Astrocyte of the cerebellum (primary cell): Measurements from ENCODE around the gene MRPS21.
"Not testable (repeated sequence)": the region's sequence is repeated elsewhere in the genome, so short reads cannot be mapped to it uniquely, and the experiment has no call there.

Source experiments
- DNase-seq: peaks from one replicate; pipeline ENCODE4 v3.0.0-alpha.2; 2011; ENCODE audit warnings: low read depth
- H3K4me3 ChIP-seq: 2 replicates; pipeline ENCODE4 v1.5.1; 2011; ENCODE audit warnings: mild to moderate bottlenecking, low read depth, low read length, moderate library complexity
- in situ Hi-C: cut with HindIII; loops from 2 replicates; pipeline ENCODE4 v1.10.0; 2017; ENCODE audit warnings: low sequenced_read_pairs
- TF ChIP-seq, protein P1 (sequence below): IDR thresholded peaks from 2 replicates; pipeline ENCODE4 v1.5.1; 2012; ENCODE audit warnings: low read length, low read depth, moderate library complexity, mild to moderate bottlenecking; ENCODE audit errors: missing control alignments

The MRPS21 gene

DNA sequence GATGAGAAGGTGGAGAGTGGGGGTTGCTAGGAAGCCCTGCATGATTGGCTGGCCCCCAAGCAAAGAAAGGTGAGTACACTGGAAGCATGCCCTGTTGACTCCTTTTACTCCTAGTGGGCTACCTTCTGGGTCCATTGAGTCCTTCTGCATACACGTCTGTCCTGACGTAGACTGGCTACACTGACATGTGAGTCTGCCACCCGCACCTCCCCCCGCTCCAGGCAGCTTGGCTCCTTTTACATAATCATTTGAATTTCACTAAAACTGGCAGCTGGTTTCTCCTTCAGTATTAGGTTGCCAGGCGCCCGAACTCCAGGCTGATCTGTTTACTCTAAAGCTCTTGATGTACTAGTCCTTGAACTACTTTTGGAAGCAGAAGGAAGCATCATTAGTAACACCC, 8.7 kb downstream of the MRPS21 start:
- TF ChIP-seq, protein P1, sequence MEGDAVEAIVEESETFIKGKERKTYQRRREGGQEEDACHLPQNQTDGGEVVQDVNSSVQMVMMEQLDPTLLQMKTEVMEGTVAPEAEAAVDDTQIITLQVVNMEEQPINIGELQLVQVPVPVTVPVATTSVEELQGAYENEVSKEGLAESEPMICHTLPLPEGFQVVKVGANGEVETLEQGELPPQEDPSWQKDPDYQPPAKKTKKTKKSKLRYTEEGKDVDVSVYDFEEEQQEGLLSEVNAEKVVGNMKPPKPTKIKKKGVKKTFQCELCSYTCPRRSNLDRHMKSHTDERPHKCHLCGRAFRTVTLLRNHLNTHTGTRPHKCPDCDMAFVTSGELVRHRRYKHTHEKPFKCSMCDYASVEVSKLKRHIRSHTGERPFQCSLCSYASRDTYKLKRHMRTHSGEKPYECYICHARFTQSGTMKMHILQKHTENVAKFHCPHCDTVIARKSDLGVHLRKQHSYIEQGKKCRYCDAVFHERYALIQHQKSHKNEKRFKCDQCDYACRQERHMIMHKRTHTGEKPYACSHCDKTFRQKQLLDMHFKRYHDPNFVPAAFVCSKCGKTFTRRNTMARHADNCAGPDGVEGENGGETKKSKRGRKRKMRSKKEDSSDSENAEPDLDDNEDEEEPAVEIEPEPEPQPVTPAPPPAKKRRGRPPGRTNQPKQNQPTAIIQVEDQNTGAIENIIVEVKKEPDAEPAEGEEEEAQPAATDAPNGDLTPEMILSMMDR, result no peak
- DNase-seq, result no peak
- in situ Hi-C loops, result no loop called here
- no peak overlapping the region for H3K4me3 ChIP-seq

DNA sequence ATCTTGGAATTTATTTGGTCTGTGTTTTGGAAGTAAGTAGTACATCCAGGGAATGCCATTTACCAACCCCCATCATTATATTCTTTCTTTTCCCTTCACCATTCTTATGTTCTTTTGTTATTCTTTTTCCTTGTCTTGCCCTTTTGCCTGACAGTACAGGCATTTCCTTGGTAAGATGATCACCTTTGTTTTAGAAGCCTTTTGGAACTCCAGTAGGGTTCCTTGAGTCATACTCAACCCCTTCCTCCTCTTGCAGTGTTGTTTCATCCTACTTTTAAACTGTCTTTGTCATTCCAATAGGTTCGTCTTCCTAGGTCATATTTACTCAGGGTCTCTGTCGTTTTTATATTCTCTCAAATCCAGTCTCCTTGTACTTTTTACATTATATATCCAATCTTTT, 9.2 kb downstream of the MRPS21 start:
- DNase-seq, result no peak
- H3K4me3 ChIP-seq, result no peak overlapping the region
- in situ Hi-C loops, result no loop called here
- TF ChIP-seq, protein P1, result no peak

DNA sequence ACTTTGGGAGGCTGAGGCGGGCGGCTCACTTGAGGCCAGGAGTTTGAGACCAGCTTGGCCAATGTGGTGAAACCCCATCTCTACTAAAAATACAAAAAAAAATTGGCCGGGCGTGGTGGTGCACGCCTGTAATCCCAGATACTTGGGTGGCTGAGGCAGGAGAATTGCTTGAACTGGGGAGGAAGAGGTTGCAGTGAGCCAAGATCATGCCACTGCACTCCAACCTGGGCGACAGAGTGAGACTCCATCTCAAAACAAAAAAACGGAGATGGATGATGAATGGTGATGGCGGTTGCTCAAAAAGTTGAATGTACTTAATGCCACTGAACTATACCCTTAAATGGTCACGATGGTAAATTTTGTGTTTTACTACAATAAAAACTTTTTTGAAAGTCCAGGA, 14.9 kb downstream of the MRPS21 start:
- DNase-seq, in situ Hi-C loops, H3K4me3 ChIP-seq: not testable (repeated sequence)

DNA sequence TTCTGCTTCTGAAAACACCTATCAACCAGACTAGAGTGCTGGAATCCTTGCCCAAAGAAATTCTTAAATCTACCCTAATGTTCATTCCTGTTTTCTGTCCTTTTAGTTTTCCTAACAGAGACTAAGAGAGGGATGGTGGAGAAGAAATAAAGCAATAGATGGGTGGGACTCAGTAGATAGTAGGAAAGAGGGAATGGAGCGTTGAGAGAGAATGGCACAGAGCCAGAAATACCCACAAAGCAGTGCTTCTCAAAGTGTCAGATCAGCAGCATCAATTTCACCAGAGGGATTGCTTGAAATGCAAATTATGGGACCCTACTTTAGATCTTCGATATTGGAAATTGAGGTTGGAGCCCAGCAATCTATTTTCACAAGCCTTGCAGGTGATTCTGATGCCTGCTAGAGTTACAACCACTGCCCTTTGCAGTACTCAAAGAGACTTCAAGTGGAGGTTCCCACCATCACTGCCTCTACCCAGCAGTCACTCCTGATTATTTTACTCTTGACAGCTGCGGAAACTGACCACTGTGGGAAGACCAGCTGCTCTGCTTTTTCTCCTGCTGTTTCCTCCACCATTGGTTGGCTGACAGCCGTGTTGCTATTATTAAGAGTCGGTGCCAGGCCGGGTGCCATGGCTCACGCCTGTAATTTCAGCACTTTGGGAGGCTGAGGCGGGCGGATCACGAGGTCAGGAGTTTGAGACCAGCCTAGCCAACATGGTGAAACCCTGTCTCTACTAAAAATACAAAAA, 16.3 kb downstream of the MRPS21 start:
- H3K4me3 ChIP-seq, result no peak overlapping the region
- in situ Hi-C loops, result no loop called here
- TF ChIP-seq, protein P1, result no peak
- DNase-seq, result no peak

DNA sequence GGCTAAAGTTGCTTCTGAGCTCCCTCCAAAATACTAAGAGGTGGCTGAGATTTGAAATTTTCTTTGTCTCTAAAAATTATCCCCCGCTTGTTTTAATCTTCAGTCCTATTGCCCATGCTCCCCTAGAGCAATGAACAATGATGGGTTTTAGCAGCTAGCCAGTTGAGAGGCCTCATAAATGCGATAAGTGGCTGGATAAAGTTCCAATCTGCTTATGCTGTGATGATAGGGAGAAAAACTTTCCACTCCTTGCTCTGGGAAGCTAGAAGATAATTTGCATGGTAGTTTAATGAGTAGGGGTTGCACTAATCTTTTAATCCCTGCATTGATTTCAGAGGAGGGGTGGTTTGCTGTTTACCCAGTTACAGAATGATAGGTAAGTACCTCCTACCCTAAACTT, 18.1 kb downstream of the MRPS21 start:
- in situ Hi-C loops, result no loop called here
- H3K4me3 ChIP-seq, result no peak overlapping the region
- no peak for DNase-seq
- TF ChIP-seq, protein P1, result no peak

DNA sequence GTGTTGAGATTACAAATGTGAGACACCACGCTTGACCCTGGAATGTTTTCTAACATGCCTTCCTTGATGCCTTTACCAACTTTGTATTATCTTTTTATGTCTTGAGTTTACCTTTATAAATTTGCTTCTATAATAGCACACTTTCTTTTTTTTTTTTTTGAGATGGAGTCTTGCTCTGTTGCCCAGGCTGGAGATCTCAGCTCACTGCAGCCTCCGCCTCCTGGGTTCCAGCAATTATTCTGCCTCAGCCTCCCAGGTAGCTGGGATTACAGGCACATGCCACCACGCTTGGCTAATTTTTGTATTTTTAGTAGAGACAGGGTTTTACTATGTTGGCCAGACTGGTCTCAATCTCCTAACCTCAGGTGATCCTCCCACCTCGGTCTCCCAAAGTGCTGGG, 21.0 kb downstream of the MRPS21 start:
- in situ Hi-C loops, H3K4me3 ChIP-seq, DNase-seq: not testable (repeated sequence)

DNA sequence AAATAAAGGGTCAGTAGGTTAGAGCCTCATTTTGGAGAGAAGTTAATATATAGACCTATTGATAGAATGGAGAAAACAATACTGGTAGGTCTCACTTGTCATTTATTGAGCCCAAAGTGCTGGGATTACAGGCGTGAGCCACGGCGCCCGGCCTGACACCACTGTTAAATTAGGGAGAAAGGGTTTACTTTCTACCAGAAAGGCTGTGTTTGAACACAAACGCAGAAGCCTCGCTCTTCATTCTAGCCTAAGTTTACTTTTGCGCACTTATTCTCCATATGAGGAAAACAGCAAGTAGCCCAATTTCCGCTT, 27.0 kb downstream of the MRPS21 start:
- no peak for DNase-seq
- H3K4me3 ChIP-seq, result peak overlapping the region; percentile 96
- in situ Hi-C loops, result no loop called here
- TF ChIP-seq, protein P1, result no peak

DNA sequence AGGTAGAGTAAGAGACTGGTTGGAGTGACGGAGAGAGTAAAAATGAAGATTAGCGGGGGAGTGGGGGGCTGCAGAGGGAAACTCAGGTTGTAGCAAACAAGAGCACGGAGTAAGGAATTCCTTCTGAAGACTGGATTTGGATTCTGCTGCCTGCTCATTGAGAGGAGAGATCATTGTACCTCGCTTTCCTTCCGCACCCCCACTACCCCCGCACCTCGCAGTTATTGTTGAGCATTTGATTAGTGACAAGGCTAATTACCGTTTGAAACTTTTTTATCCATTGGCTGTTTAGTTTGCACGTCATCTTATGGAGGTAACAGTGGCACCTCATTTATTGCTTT, 28.1 kb downstream of the MRPS21 start:
- TF ChIP-seq, protein P1, result no peak
- no peak for DNase-seq
- in situ Hi-C loops, result no loop called here
- peak overlapping the region; percentile 96 for H3K4me3 ChIP-seq
